Measurements from ENCODE around the gene ZW10.

Gene ZW10

DNA sequence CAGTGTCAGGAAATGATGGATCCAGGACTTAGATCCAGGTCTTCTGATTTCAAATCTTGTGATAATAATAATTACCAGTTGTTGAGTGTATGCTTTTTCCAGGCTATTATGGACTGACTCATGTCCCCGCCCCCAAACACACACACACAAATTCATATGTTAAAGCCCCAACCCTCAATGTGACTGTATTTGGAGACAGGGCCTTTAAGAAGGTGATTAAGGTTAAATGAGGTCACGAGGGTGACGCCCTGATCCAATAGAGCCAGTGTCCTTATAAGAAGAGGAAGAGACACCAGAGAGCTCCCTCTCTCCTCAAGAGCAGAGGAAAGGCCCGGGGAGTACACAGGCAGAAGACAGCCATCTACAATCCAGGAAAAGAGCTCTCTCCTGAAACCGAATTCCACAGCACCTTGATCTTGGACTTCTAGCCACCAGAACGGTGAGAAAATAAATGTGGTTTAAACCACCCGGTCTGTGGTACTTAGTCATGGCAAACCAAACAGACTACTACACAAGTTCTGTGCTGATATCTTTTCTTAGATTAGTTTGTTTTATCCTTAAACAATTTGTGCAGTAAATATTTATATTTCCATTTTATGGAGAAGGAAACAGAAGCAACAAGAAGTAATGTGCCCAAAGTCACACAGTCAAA, 75.6 kb downstream of the ZW10 start:
- TF ChIP-seq EZH2 (IDR thresholded peaks at IDR 0.05; ENCODE audit: borderline replicate concordance, low read depth, low read length, severe bottlenecking): no peak
- TF ChIP-seq, protein P1, sequence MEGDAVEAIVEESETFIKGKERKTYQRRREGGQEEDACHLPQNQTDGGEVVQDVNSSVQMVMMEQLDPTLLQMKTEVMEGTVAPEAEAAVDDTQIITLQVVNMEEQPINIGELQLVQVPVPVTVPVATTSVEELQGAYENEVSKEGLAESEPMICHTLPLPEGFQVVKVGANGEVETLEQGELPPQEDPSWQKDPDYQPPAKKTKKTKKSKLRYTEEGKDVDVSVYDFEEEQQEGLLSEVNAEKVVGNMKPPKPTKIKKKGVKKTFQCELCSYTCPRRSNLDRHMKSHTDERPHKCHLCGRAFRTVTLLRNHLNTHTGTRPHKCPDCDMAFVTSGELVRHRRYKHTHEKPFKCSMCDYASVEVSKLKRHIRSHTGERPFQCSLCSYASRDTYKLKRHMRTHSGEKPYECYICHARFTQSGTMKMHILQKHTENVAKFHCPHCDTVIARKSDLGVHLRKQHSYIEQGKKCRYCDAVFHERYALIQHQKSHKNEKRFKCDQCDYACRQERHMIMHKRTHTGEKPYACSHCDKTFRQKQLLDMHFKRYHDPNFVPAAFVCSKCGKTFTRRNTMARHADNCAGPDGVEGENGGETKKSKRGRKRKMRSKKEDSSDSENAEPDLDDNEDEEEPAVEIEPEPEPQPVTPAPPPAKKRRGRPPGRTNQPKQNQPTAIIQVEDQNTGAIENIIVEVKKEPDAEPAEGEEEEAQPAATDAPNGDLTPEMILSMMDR (IDR thresholded peaks at IDR 0.05; ENCODE audit: borderline replicate concordance, extremely low read depth, low read length, poor library complexity, severe bottlenecking): no peak
- Histone ChIP-seq H3K9ac (ENCODE audit: low read depth, low read length) (no peak overlapping the region), H2AFZ (ENCODE audit: low read depth, low read length) (no peak overlapping the region), H3K27me3 (ENCODE audit: insufficient read depth, low read length, poor library complexity) (no peaks in the 10 kb centered on the region), H3K27ac (ENCODE audit: low read length) (no peak overlapping the region), H3K4me1 (ENCODE audit: insufficient read depth, low read length) (no peaks in the 10 kb centered on the region), H3K36me3 (ENCODE audit: insufficient read depth, low read length) (no peaks in the 10 kb centered on the region), H3K9me3 (ENCODE audit: insufficient read depth, low read length, severe bottlenecking) (no peaks in the 10 kb centered on the region), H4K20me1 (ENCODE audit: insufficient read depth, low read length) (no peaks in the 10 kb centered on the region), H3K4me3 (ENCODE audit: low read depth in 1 of 2, low read length in 2 of 2) (no peak overlapping the region), H3K4me2 (ENCODE audit: insufficient read depth, low read length) (no peak overlapping the region), H3K79me2 (ENCODE audit: insufficient read depth, low read length) (no peaks in the 10 kb centered on the region)
- ATAC-seq (ENCODE audit: insufficient read depth, low read depth) (no peak), DNase-seq (no peak)

DNA sequence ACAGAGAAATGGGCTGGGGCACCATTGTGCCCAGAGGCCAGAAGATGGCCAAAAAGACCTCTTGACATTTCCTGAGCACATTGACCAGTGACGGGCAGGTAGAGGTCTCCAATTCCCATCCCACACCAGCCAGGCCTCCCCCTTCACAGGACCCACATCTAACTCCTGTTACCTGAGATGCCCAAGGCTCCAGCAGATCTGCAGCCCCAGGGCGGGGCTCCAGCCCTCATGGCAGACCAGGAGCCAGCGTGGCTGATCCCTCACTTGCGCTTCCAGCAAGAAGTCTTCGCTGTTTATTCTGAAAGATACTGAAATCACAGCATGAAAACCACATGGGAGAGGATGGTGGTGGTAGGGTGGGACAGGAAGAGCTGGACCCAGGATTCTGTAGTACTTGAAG, 76.4 kb downstream of the ZW10 start:
- DNase-seq (no peak), ATAC-seq (ENCODE audit: insufficient read depth, low read depth) (no peak)
- Histone ChIP-seq H3K36me3 (ENCODE audit: insufficient read depth, low read length) (no peaks in the 10 kb centered on the region), H3K9me3 (ENCODE audit: insufficient read depth, low read length, severe bottlenecking) (no peaks in the 10 kb centered on the region), H3K79me2 (ENCODE audit: insufficient read depth, low read length) (no peaks in the 10 kb centered on the region), H3K9ac (ENCODE audit: low read depth, low read length) (no peak overlapping the region), H3K4me1 (ENCODE audit: insufficient read depth, low read length) (no peaks in the 10 kb centered on the region), H2AFZ (ENCODE audit: low read depth, low read length) (no peak overlapping the region), H3K27ac (ENCODE audit: low read length) (no peak overlapping the region), H3K4me2 (ENCODE audit: insufficient read depth, low read length) (no peak overlapping the region), H4K20me1 (ENCODE audit: insufficient read depth, low read length) (no peaks in the 10 kb centered on the region), H3K27me3 (ENCODE audit: insufficient read depth, low read length, poor library complexity) (no peaks in the 10 kb centered on the region), H3K4me3 (ENCODE audit: low read depth in 1 of 2, low read length in 2 of 2) (no peak overlapping the region)
- no peak for TF ChIP-seq EZH2 (IDR thresholded peaks at IDR 0.05; ENCODE audit: borderline replicate concordance, low read depth, low read length, severe bottlenecking)
- TF ChIP-seq, protein P1 (IDR thresholded peaks at IDR 0.05; ENCODE audit: borderline replicate concordance, extremely low read depth, low read length, poor library complexity, severe bottlenecking): no peak

DNA sequence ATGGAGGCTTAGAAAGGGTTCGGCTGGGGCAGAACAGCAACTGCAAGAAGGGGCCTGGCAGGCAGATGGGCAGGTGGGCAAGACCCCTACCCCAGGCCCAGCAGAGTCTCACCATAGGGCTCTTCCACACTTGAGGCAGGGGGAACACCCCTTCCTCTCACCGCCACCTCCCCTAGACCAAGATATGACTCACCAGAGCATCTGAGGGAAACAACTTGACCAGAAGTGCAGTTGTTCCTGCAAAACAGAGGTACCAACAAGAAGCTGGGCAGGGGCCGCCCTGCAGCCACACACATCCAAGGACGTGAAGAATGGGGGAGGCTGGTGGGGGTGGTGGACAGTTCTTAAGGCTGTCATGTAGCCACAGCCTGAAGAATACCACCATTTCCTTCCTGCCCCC, 78.3 kb downstream of the ZW10 start:
- Histone ChIP-seq H3K9ac (ENCODE audit: low read depth, low read length) (no peak overlapping the region), H3K79me2 (ENCODE audit: insufficient read depth, low read length) (no peaks in the 10 kb centered on the region), H3K27ac (ENCODE audit: low read length) (no peak overlapping the region), H3K27me3 (ENCODE audit: insufficient read depth, low read length, poor library complexity) (no peaks in the 10 kb centered on the region), H3K36me3 (ENCODE audit: insufficient read depth, low read length) (no peaks in the 10 kb centered on the region), H3K4me2 (ENCODE audit: insufficient read depth, low read length) (no peak overlapping the region), H2AFZ (ENCODE audit: low read depth, low read length) (no peak overlapping the region), H4K20me1 (ENCODE audit: insufficient read depth, low read length) (no peaks in the 10 kb centered on the region), H3K9me3 (ENCODE audit: insufficient read depth, low read length, severe bottlenecking) (no peaks in the 10 kb centered on the region), H3K4me1 (ENCODE audit: insufficient read depth, low read length) (no peaks in the 10 kb centered on the region), H3K4me3 (ENCODE audit: low read depth in 1 of 2, low read length in 2 of 2) (no peak overlapping the region)
- ATAC-seq (ENCODE audit: insufficient read depth, low read depth) (no peak), DNase-seq (no peak)
- TF ChIP-seq, protein P1 (IDR thresholded peaks at IDR 0.05; ENCODE audit: borderline replicate concordance, extremely low read depth, low read length, poor library complexity, severe bottlenecking): no peak
- TF ChIP-seq EZH2 (IDR thresholded peaks at IDR 0.05; ENCODE audit: borderline replicate concordance, low read depth, low read length, severe bottlenecking): no peak

All from DND-41 (cell line).